HFF-Myc (cell line): ENCODE results near the gene ALDOC.
A peak's percentile ranks its signal among the peaks of the same experiment; 100 is the strongest.

Experiments used
- DNase-seq: peaks from one replicate; pipeline ENCODE4 v3.0.0-alpha.2; 2011; ENCODE audit warnings: low read depth; ENCODE audit errors: extremely low read depth
- H3K4me3 ChIP-seq: replicated peaks from 2 replicates; pipeline ENCODE4 v1.5.1; 2011; ENCODE audit warnings: low read depth, mild to moderate bottlenecking, control low read depth, low read length
- CTCF ChIP-seq: IDR thresholded peaks from 2 replicates; pipeline ENCODE4 v1.5.1; 2012; ENCODE audit warnings: mild to moderate bottlenecking, low read depth, low read length, control low read depth; ENCODE audit errors: missing control alignments

Gene ALDOC

GRCh38 chr17:28527859-28528258, 48.8 kb downstream of the ALDOC start:
- DNase-seq = no peak
- no peak overlapping the region for H3K4me3 ChIP-seq
- no peak for TF ChIP-seq CTCF

- no peak for TF ChIP-seq CTCF
- no peak overlapping the region for H3K4me3 ChIP-seq
- DNase-seq = no peak
These were observed 49.5 kb downstream of the ALDOC start for GRCh38 chr17:28527181-28527681.

GRCh38 chr17:28526381-28526780, 50.3 kb downstream of the ALDOC start:
- no peak overlapping the region for H3K4me3 ChIP-seq
- no peak for DNase-seq
- TF ChIP-seq CTCF = no peak

- no peak for TF ChIP-seq CTCF
- H3K4me3 ChIP-seq = no peak overlapping the region
- DNase-seq = peak; percentile 20
These were observed 51.9 kb downstream of the ALDOC start for GRCh38 chr17:28524476-28525424.

- no peak for TF ChIP-seq CTCF
- DNase-seq = no peak
- no peak overlapping the region for H3K4me3 ChIP-seq
These were observed 52.8 kb downstream of the ALDOC start for GRCh38 chr17:28523876-28524275.

GRCh38 chr17:28523186-28523585, 53.5 kb downstream of the ALDOC start:
- TF ChIP-seq CTCF = no peak
- DNase-seq = no peak
- no peak overlapping the region for H3K4me3 ChIP-seq
